Parathyroid adenoma (tissue), 2 donors: ENCODE data around the gene ARL10.

Source experiments
- H2AFZ ChIP-seq: fragments of 300-600 bp; sonication (generic); one replicate; pipeline ENCODE4 v1.7.0; 2017; ENCODE audit warnings: antibody characterized with exemption, mild to moderate bottlenecking
- H3K27ac ChIP-seq: fragments of 300-600 bp; sonication (generic); one replicate; pipeline ENCODE4 v1.7.0; 2017
- H3K27me3 ChIP-seq: fragments of 300-600 bp; sonication (generic); one replicate; pipeline ENCODE4 v1.7.0; 2017; ENCODE audit warnings: low read length; ENCODE audit not compliant: control insufficient read depth, insufficient read depth
- H3K36me3 ChIP-seq: fragments of 300-600 bp; sonication (generic); one replicate; pipeline ENCODE4 v1.7.0; 2017; ENCODE audit warnings: low read length; ENCODE audit not compliant: control insufficient read depth, insufficient read depth
- H3K4me1 ChIP-seq: fragments of 300-600 bp; sonication (generic); one replicate; pipeline ENCODE4 v1.7.0; 2017; ENCODE audit warnings: control low read depth
- H3K4me2 ChIP-seq: fragments of 300-600 bp; sonication (generic); one replicate; pipeline ENCODE4 v1.7.0; 2017; ENCODE audit warnings: low read length
- H3K4me3 ChIP-seq: fragments of 300-600 bp; sonication (generic); one replicate; pipeline ENCODE4 v1.7.0; 2017; ENCODE audit warnings: low read depth, low read length
- H3K79me2 ChIP-seq: fragments of 300-600 bp; sonication (generic); one replicate; pipeline ENCODE4 v1.7.0; 2017; ENCODE audit warnings: control low read depth
- H3K9ac ChIP-seq: fragments of 300-600 bp; sonication (generic); one replicate; pipeline ENCODE4 v1.7.0; 2017; ENCODE audit warnings: mild to moderate bottlenecking
- H3K9me3 ChIP-seq: fragments of 300-600 bp; sonication (generic); one replicate; pipeline ENCODE4 v1.7.0; 2017; ENCODE audit warnings: low read length; ENCODE audit not compliant: control insufficient read depth
- CTCF ChIP-seq: fragments of 300-600 bp; sonication (generic); IDR thresholded peaks from one replicate; pipeline ENCODE4 v1.7.0; 2017; ENCODE audit warnings: antibody characterized with exemption, mild to moderate bottlenecking
- donor health status: primary hyperparathyroidism.

ARL10 gene

GRCh38 chr5:176397736-176398420 lies 32.6 kb downstream of the ARL10 start:
- H2AFZ ChIP-seq: no peak overlapping the region
- no peak overlapping the region for H3K9ac ChIP-seq
- peaks cover 20% of the 10 kb centered on the region for H3K79me2 ChIP-seq
- no peaks in the 10 kb centered on the region for H3K36me3 ChIP-seq
- peak overlapping the region; percentile 92 for H3K27ac ChIP-seq
- no peak overlapping the region for H3K4me2 ChIP-seq
- no peak overlapping the region for H3K4me3 ChIP-seq
- H3K4me1 ChIP-seq: peaks cover 29% of the 10 kb centered on the region
- H3K9me3 ChIP-seq: no peaks in the 10 kb centered on the region
- H3K27me3 ChIP-seq: no peaks in the 10 kb centered on the region
- no peak for TF ChIP-seq CTCF

GRCh38 chr5:176400382-176401156 lies 35.3 kb downstream of the ARL10 start:
- H3K9me3 ChIP-seq: no peaks in the 10 kb centered on the region
- TF ChIP-seq CTCF: no peak
- H3K9ac ChIP-seq: no peak overlapping the region
- H3K27me3 ChIP-seq: no peaks in the 10 kb centered on the region
- peaks cover 16% of the 10 kb centered on the region for H3K79me2 ChIP-seq
- H3K27ac ChIP-seq: no peak overlapping the region
- H2AFZ ChIP-seq: no peak overlapping the region
- no peaks in the 10 kb centered on the region for H3K36me3 ChIP-seq
- no peak overlapping the region for H3K4me3 ChIP-seq
- H3K4me1 ChIP-seq: peaks cover 25% of the 10 kb centered on the region
- no peak overlapping the region for H3K4me2 ChIP-seq

GRCh38 chr5:176401281-176402205 lies 36.3 kb downstream of the ARL10 start:
- H3K9me3 ChIP-seq: no peaks in the 10 kb centered on the region
- peaks cover 16% of the 10 kb centered on the region for H3K4me1 ChIP-seq
- peaks cover 25% of the 10 kb centered on the region for H3K79me2 ChIP-seq
- no peak overlapping the region for H2AFZ ChIP-seq
- H3K9ac ChIP-seq: no peak overlapping the region
- H3K27me3 ChIP-seq: no peaks in the 10 kb centered on the region
- H3K4me2 ChIP-seq: no peak overlapping the region
- no peak overlapping the region for H3K4me3 ChIP-seq
- TF ChIP-seq CTCF: no peak
- no peak overlapping the region for H3K27ac ChIP-seq
- no peaks in the 10 kb centered on the region for H3K36me3 ChIP-seq

GRCh38 chr5:176405656-176406435 lies 40.6 kb downstream of the ARL10 start:
- H3K4me1 ChIP-seq: peaks cover 7% of the 10 kb centered on the region
- no peak overlapping the region for H3K9ac ChIP-seq
- H3K27ac ChIP-seq: no peak overlapping the region

More at GRCh38 chr5:176405656-176406435, 40.6 kb downstream of the ARL10 start:
- Histone ChIP-seq H3K9me3 (no peaks in the 10 kb centered on the region), H3K36me3 (no peaks in the 10 kb centered on the region), H2AFZ (no peak overlapping the region), H3K4me2 (no peak overlapping the region), H3K27me3 (no peaks in the 10 kb centered on the region), H3K4me3 (no peak overlapping the region), H3K79me2 (peaks cover 32% of the 10 kb centered on the region)
- TF ChIP-seq CTCF: no peak
